ENCODE results near the gene KLF13. TPM values are rescaled to one million over a fixed set of nuclear protein-coding genes. Genes with fewer than 3 reads are reported as not detected.
A peak's percentile ranks its signal among the peaks of the same experiment; 100 is the strongest.

KLF13 gene
- total and polyA plus RNA-seq, 3 experiments from 2014 or later = 109 to 147 (median 145) TPM

- peaks cover 98 to 100% (median 99%) of the 10 kb centered on the region in 3 donors for H3K4me1 Mint-ChIP-seq
Measured at GRCh38 chr15:31366169-31366734, 39.6 kb downstream of the KLF13 start.

DNA sequence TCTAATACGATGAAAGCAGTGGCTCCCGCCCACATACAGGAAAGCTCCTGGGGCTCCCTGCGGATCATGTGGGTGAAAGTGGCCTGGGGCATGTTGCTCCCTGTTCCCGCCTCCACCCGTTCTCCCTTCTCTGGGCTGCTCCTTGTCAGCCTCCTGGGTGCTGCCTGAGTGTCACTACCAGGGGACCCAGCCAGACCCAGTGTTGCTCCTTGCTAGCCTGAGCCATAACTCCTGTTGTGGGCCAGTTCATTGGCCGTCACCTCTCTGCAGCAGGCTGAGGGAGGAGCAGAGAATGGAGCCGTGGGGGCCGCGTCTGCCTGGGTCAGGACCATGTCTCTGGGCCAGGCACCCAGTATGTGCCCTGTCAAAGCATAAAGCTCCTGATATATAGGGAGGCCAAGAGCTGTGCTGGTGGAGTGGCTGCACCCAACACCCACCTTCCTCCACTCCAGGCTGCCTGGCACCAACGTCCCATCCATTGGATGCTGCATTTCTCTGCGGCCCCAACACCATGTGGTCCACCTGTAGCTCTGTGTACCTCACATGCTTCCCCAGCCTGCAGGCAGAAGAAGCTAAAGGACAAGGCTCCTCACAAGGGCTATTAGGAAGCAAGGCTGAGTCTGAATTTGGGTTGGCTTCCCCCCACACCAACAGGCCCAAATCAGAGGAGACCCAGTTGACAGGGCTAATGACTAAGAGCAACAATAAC lies 40.5 kb downstream of the KLF13 start:
- H3K4me1 Mint-ChIP-seq = peaks cover 92 to 100% (median 94%) of the 10 kb centered on the region in 3 donors
- H3K4me3 Mint-ChIP-seq = peak overlapping the region; percentile 70 to 95 (median 86)
- Histone ChIP-seq H3K9me3 (ENCODE audit: low read length) (no peaks in the 10 kb centered on the region), H3K27ac (ENCODE audit: low read depth, low read length) (peak overlapping the region; percentile 10), H3K36me3 (ENCODE audit: insufficient read depth, low read length) (no peaks in the 10 kb centered on the region), H3K4me1 (ENCODE audit: insufficient read depth, low read length) (peaks cover 99% of the 10 kb centered on the region), H3K4me3 (ENCODE audit: low read length) (peak overlapping the region; percentile 44), H3K27me3 (ENCODE audit: insufficient read depth, low read length, poor library complexity, severe bottlenecking) (no peaks in the 10 kb centered on the region)
- H3K27me3 Mint-ChIP-seq = peaks cover 0 to 5% of the 10 kb centered on the region in 2 donors
- POLR2A ChIA-PET = interaction anchor here (0.6 to 12.8 kb wide), 14 partner anchors 11 to 743 kb away, joined by 3 to 145 read pairs (median 6); partner anchors contain the start of gene KLF13
- H3K36me3 Mint-ChIP-seq = peaks cover 7 to 31% (median 10%) of the 10 kb centered on the region in 3 donors
- no peak for DNase-seq
- peak overlapping the region; percentile 85 to 99 (median 96) for H3K27ac Mint-ChIP-seq
- CTCF ChIA-PET = interaction anchor here (1.0 to 15.0 kb wide), 20 partner anchors 11 to 169 kb away, joined by 3 to 224 read pairs (median 14); partner anchors contain the start of gene KLF13
- peaks cover 0 to 3% (median 0%) of the 10 kb centered on the region in 5 donors for H3K9me3 Mint-ChIP-seq

More at GRCh38 chr15:31366169-31366734, 39.6 kb downstream of the KLF13 start:
- H3K4me3 ChIP-seq (ENCODE audit: low read length) = peak overlapping the region; percentile 44
- POLR2A ChIA-PET = interaction anchor here (0.6 to 12.8 kb wide), 17 partner anchors 9 to 742 kb away, joined by 3 to 145 read pairs (median 6); partner anchors contain the start of gene KLF13
- CTCF ChIA-PET = interaction anchor here (1.0 to 15.0 kb wide), 32 partner anchors 10 to 166 kb away, joined by 3 to 224 read pairs (median 7); partner anchors contain the start of gene KLF13
- no peaks in the 10 kb centered on the region for H3K27me3 ChIP-seq (ENCODE audit: insufficient read depth, low read length, poor library complexity, severe bottlenecking)
- H3K27me3 Mint-ChIP-seq = peaks cover 0 to 6% of the 10 kb centered on the region in 2 donors
- H3K36me3 ChIP-seq (ENCODE audit: insufficient read depth, low read length) = no peaks in the 10 kb centered on the region
- H3K9me3 ChIP-seq (ENCODE audit: low read length) = no peaks in the 10 kb centered on the region
- H3K27ac Mint-ChIP-seq = peak overlapping the region; percentile 90 to 99 (median 97)
- H3K9me3 Mint-ChIP-seq = peaks cover 0 to 3% (median 0%) of the 10 kb centered on the region in 5 donors
- no peak for DNase-seq
- H3K4me1 ChIP-seq (ENCODE audit: insufficient read depth, low read length) = peaks cover 99% of the 10 kb centered on the region
- peak overlapping the region; percentile 33 for H3K27ac ChIP-seq (ENCODE audit: low read depth, low read length)
- H3K36me3 Mint-ChIP-seq = peaks cover 7 to 26% (median 10%) of the 10 kb centered on the region in 3 donors
- peak overlapping the region; percentile 70 to 95 (median 86) for H3K4me3 Mint-ChIP-seq

DNA sequence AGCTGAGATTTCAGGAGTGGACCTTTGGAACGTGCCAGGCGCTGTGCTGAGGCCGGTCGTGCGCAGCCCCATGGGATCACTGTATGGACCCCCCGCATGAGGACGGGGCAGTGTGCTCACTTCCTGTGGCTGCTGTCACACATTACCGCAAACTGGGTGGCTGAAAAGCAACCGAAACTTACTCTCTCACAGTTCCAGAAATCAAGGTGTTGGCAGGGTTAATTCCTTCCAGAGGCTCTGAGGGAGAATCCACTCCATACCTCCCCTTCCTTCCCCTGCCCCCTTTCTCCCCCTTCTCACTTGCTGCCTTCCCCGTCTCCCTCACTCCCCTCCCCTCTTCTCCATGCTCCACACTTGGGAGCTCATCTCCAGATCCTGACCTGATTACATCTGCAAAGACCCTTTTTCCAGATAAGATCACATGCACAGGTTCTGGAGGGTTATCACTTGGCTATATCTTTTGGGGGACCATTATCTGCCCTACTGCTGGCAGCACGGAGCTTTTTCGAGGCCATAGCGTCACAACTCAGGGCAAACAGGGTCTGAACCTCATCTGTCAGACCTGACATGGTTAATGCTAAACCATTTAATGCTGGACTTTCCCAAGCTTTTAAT lies 41.2 kb downstream of the KLF13 start:
- no peaks in the 10 kb centered on the region for H3K9me3 ChIP-seq (ENCODE audit: low read length)
- Mint-ChIP-seq H3K36me3 (peaks cover 7 to 37% (median 14%) of the 10 kb centered on the region in 3 donors), H3K4me3 (peak overlapping the region; percentile 70 to 90 (median 86)), H3K4me1 (peaks cover 89 to 98% (median 91%) of the 10 kb centered on the region in 3 donors), H3K27ac (peak overlapping the region; percentile 85 to 99 (median 96)), H3K9me3 (peaks cover 0 to 3% (median 0%) of the 10 kb centered on the region in 5 donors), H3K27me3 (peaks cover 0 to 5% of the 10 kb centered on the region in 2 donors)
- peak overlapping the region; percentile 44 for H3K4me3 ChIP-seq (ENCODE audit: low read length)
- POLR2A ChIA-PET = interaction anchor here (0.6 to 12.8 kb wide), 9 partner anchors 11 to 173 kb away, joined by 3 to 145 read pairs (median 6); no protein-coding TSS in a partner anchor
- CTCF ChIA-PET = interaction anchor here (1.0 to 15.0 kb wide), 13 partner anchors 10 to 169 kb away, joined by 3 to 224 read pairs (median 23); partner anchors contain the start of gene KLF13
- peak overlapping the region; percentile 44 for H3K27ac ChIP-seq (ENCODE audit: low read depth, low read length)
- peaks cover 6% of the 10 kb centered on the region for H3K36me3 ChIP-seq (ENCODE audit: insufficient read depth, low read length)
- peak in 1 of 5 donors; percentile 22 for DNase-seq
- peaks cover 98% of the 10 kb centered on the region for H3K4me1 ChIP-seq (ENCODE audit: insufficient read depth, low read length)
- H3K27me3 ChIP-seq (ENCODE audit: insufficient read depth, low read length, poor library complexity, severe bottlenecking) = no peaks in the 10 kb centered on the region

- Mint-ChIP-seq H3K9me3 (peaks cover 0 to 3% (median 0%) of the 10 kb centered on the region in 5 donors), H3K4me1 (peaks cover 80 to 98% (median 84%) of the 10 kb centered on the region in 3 donors), H3K27me3 (peaks cover 0 to 5% of the 10 kb centered on the region in 2 donors), H3K36me3 (peaks cover 7 to 50% (median 14%) of the 10 kb centered on the region in 3 donors), H3K4me3 (peak overlapping the region; percentile 6 to 87 (median 67)), H3K27ac (peak overlapping the region; percentile 69 to 99 (median 90))
- Histone ChIP-seq H3K27ac (ENCODE audit: low read depth, low read length) (no peak overlapping the region), H3K27me3 (ENCODE audit: insufficient read depth, low read length, poor library complexity, severe bottlenecking) (no peaks in the 10 kb centered on the region), H3K9me3 (ENCODE audit: low read length) (no peaks in the 10 kb centered on the region), H3K4me3 (ENCODE audit: low read length) (no peak overlapping the region), H3K4me1 (ENCODE audit: insufficient read depth, low read length) (peaks cover 79% of the 10 kb centered on the region), H3K36me3 (ENCODE audit: insufficient read depth, low read length) (peaks cover 19% of the 10 kb centered on the region)
- ChIA-PET POLR2A (interaction anchor here (0.9 kb wide), 1 partner anchor 41 kb away, joined by 4 read pairs; no protein-coding TSS in a partner anchor), CTCF (interaction anchor here (0.7 to 15.0 kb wide), 6 partner anchors 8 to 119 kb away, joined by 3 to 224 read pairs (median 9); no protein-coding TSS in a partner anchor)
- no peak for DNase-seq
Measured at GRCh38 chr15:31369727-31370126, 43.1 kb downstream of the KLF13 start.

- POLR2A ChIA-PET = interaction anchor here (2.1 kb wide), 1 partner anchor 63 kb away, joined by 4 read pairs; no protein-coding TSS in a partner anchor
Measured at GRCh38 chr15:31371520-31372240, 45.0 kb downstream of the KLF13 start.

GRCh38 chr15:31372635-31373091 lies 46.0 kb downstream of the KLF13 start:
- no peaks in the 10 kb centered on the region for H3K27me3 ChIP-seq (ENCODE audit: insufficient read depth, low read length, poor library complexity, severe bottlenecking)
- H3K4me3 ChIP-seq (ENCODE audit: low read length) = no peak overlapping the region
- Mint-ChIP-seq H3K36me3 (peaks cover 7 to 74% (median 14%) of the 10 kb centered on the region in 3 donors), H3K4me1 (peaks cover 77 to 96% (median 80%) of the 10 kb centered on the region in 3 donors), H3K27me3 (peaks cover 0 to 2% of the 10 kb centered on the region in 2 donors), H3K27ac (peak overlapping the region in 6 of 8 donors; percentile 15 to 90 (median 70)), H3K4me3 (peak overlapping the region in 4 of 7 donors; percentile 38 to 63 (median 48)), H3K9me3 (peaks cover 0 to 3% (median 0%) of the 10 kb centered on the region in 5 donors)
- H3K27ac ChIP-seq (ENCODE audit: low read depth, low read length) = no peak overlapping the region
- POLR2A ChIA-PET = interaction anchor here (0.5 to 2.1 kb wide), 2 partner anchors 34 to 62 kb away, joined by 3 to 4 read pairs; no protein-coding TSS in a partner anchor
- DNase-seq = peak in 1 of 5 donors; percentile 39
- CTCF ChIA-PET = interaction anchor here (0.8 kb wide), 2 partner anchors 11 to 62 kb away, joined by 3 read pairs; no protein-coding TSS in a partner anchor
- no peaks in the 10 kb centered on the region for H3K9me3 ChIP-seq (ENCODE audit: low read length)
- H3K36me3 ChIP-seq (ENCODE audit: insufficient read depth, low read length) = peaks cover 22% of the 10 kb centered on the region
- H3K4me1 ChIP-seq (ENCODE audit: insufficient read depth, low read length) = peaks cover 70% of the 10 kb centered on the region

More at GRCh38 chr15:31371520-31372240, 45.0 kb downstream of the KLF13 start:
- Histone ChIP-seq H3K4me3 (ENCODE audit: low read length) (no peak overlapping the region), H3K27me3 (ENCODE audit: insufficient read depth, low read length, poor library complexity, severe bottlenecking) (no peaks in the 10 kb centered on the region), H3K4me1 (ENCODE audit: insufficient read depth, low read length) (peaks cover 72% of the 10 kb centered on the region), H3K9me3 (ENCODE audit: low read length) (no peaks in the 10 kb centered on the region), H3K27ac (ENCODE audit: low read depth, low read length) (no peak overlapping the region), H3K36me3 (ENCODE audit: insufficient read depth, low read length) (peaks cover 22% of the 10 kb centered on the region)
- CTCF ChIA-PET = interaction anchor here (0.8 kb wide), 1 partner anchor 63 kb away, joined by 3 read pairs; no protein-coding TSS in a partner anchor
- Mint-ChIP-seq H3K27ac (peak overlapping the region in 7 of 8 donors; percentile 23 to 99 (median 64)), H3K4me3 (no peak overlapping the region), H3K27me3 (peaks cover 0 to 2% of the 10 kb centered on the region in 2 donors), H3K4me1 (peaks cover 81 to 98% (median 83%) of the 10 kb centered on the region in 3 donors), H3K36me3 (peaks cover 7 to 66% (median 14%) of the 10 kb centered on the region in 3 donors), H3K9me3 (peaks cover 0 to 3% (median 0%) of the 10 kb centered on the region in 5 donors)
- DNase-seq = no peak
